Stimulated activated CD4-positive, alpha-beta T cell treated with anti-CD3 and anti-CD28 coated beads, Interleukin-2, amount 100 ng/mL, for 4 hours (primary cell): ENCODE data around the gene RAD9A.
"Not testable (repeated sequence)": the region's sequence is repeated elsewhere in the genome, so short reads cannot be mapped to it uniquely, and the experiment has no call there.

Experiments used
- DNase-seq: peaks from one replicate; pipeline ENCODE4 v3.0.0-alpha.2; 2020; ENCODE audit warnings: low read depth

Gene RAD9A

DNA sequence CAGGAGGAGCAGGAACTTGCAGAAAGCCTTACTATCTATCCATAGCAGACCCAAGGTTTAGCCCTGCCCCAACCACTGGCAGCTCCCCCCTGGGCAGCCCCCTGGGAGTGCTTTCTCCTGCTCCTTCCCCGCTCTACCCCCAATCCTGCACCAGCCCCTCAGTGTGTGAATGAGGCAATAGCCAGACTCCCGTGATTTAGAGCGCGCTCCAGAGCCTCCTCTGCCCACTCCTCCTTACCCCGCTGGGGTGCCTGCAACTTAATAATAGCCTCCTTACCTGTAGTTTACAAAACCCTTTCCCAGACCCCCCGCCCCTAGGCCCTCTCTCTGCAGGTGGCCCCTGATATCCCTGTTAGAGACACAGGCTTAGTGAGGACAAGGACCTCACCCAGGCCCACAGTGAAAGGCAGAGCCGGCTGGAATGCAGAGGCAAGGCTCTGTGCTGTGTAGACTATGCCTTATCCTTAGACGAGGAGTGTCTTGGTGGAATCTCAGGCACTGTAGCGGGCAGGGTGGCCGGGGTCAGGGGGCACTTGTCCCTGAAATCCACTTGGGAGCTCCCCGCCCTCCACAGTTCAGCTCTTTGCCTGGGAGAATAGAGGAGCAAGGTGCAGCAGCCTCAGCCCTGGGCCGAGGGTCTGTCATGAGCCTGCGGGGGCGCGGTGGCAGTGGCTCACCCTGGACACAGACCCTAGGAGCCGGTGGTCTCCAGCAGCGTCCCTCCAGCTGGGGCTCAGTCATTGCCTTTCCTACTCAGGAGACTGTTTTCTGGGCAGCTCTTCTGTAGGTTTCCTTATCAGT lies 19.4 kb downstream of the RAD9A start:
- DNase-seq: no peak

DNA sequence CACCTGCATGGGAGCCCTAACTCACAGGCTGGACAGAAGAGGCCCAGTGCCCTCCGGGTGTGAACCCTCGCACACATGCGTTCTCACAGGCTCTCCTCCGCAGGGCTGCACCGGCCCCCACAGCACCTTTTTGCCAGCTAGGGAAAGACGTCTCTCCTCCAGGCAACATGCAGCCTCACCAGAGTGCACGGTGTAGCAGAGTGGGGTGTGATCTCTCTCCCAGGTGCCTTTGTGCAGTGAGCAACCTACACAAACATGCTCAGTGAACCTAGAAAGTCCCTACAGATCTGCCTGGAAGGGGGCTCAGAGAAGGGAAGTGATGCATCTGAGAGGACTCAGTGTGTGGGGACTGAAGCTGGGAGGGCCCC lies 20.0 kb downstream of the RAD9A start:
- no peak for DNase-seq

DNA sequence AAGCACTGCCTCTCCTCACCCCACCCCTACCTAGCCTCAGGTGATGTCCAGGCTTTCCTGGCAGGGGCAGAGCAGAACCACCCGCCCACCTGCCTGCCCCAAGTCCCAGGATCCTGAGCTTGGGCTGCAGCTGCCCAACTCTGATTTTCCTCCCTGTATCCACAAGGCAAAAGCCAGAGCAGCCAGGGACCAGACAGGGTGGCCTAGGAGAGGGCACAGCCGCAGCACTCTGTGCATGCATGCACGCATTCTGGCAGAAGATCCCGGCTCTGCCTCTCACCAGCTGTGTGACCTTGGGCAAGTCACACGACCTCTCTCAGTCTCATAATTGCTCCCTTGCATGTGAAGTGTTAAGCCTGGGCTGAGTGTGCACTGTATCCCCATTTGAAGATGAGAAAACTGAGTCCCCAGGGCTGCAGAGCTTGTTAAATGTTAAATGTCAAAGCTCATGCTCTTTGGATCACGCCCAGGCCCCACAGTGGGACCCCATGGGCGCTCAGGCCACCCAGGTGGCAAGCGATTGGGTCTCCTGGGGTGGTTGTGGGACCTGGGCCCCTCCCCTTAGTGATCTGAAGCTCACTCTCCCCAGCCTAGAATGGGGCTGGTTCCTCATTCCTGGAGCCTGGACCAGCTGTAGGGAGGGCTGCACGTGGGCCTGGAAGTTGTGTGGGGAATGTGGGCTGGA lies 20.9 kb downstream of the RAD9A start:
- no peak for DNase-seq

DNA sequence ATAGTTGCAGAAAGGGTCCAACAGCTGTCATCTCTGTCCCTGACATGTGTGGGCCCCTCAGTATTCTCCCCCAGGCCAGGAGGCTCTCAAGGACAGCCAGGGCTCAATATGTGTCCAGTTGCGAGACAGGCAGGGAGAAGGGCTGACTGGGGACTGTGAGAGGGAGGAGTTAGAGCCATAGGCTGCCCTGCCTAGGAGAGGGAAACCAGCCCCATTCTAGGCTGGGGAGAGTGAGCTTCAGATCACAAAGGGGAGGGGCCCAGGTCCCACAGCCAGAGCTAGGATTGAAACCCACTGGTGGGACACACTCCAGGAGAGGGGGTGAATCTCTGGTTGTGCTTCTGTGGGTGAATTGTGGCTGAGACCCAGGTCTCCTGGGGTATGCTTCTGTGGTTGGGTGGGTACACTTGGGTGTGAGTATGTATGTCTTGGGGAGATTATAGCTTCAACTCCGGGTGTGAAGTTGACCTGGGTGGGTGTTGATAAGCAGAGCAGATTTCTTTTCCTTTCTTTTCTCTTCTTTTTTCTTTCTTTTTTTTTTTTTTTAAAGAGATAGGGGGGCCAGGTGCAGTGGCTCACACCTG lies 21.6 kb downstream of the RAD9A start:
- no peak for DNase-seq

DNA sequence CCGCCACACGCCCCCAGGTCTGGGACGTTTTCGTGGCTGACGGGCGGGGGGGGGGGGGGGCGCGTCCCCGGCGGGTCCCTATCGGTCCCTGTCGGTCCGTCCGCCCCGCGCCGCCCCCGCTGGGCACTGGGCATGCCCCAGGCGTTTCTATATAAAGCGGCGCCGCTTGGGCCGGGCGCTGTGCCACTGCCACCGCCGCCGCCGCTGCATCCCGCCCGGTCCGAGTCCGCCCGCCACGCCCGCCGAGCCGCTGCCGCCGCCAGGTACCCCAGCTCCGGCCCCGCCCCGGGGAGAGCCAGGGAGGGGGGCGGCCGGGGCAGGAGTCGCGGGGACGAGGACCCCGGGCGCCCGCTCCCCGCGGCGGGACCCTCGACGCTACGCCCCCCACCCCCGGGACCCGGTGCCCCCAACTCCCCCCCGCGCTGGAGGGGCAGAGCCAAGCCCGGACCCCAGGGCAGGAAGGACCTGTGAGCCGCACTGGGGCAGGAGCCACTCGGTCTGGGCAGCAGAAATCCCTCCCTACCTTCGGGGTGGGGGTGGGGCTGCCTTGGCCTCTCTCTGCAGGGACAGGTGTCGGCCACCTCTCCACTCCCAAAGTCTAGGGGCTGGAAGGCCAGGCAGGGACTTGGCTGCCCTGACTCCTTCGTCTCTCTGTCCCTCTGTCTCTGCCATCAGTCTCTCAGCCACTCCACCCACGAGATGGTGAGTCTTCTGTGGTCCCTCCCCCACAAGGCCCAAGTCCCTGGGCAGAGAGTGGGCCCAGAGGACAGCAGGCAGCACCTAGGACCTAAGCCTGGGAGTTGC lies 23.9 kb downstream of the RAD9A start, which contains the start of gene CARNS1:
CARNS1 (plus strand) TSS at position 178 of the 804 bp plus-strand sequence; CDS start at position 700, 522 bp downstream.
- no peak for DNase-seq

DNA sequence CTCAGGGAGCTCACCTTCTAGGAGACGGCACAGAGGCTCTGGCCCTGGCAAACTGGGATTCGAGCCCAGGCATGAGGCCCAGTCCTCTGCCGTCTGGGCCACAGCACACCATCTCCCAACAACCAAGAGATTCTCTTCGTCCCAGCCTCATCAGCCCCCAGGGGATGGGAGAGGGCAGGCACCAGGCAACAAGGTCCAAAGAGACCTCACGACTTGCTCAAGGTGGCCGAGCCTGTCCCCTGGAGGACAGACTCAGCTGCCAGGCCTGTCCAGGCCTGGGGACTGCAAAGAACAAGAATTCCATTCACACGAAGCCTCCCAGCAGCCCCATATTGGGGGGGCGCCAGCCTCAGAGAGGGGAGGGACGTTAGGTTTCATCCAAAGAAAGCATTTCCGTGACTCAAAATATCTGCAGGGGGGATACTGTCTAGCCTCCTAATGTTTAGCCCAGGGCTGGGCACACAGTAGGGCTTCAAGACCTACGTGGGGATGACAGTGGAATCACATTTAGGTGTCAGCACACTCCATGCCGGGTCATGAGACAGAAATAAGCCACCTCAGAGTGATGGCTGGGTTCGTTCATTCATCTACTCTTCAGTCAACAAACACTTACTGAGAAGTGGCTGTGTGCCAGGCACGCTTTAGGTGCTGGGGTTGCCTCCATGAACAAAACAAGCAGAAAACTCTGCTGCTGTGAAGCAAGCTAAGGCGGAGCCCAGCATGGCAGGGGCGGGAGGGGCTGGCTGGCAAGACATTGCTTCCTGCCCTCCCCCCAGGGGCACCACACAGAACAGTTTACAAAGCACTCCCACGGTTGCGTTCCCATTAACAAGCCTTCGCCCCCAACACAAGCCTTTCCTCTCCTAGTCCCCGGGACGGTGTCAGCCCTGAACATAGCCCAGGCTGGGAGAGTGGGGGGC lies 24.9 kb downstream of the RAD9A start:
- peak; percentile 73 for DNase-seq

DNA sequence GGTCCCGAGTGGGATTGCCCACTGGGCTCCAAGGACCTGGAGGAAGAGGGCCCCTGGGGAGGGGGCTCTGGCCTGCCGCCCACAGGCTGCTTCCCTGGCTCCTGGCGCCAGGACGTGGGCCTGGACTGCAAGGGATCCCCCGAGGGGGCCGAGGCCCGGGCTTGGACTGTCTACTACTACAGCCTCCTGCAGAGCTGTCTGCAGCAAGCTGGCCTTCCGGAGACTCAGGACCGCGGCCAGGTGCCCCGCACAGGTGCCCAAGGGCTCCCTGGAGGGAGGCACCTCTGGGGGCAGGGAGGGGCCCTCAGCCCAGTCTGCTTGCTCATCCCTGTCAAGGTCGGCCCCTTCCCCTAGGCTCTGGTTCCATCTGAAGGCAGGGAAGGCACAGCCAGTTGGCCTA lies 25.6 kb downstream of the RAD9A start:
- DNase-seq: no peak

DNA sequence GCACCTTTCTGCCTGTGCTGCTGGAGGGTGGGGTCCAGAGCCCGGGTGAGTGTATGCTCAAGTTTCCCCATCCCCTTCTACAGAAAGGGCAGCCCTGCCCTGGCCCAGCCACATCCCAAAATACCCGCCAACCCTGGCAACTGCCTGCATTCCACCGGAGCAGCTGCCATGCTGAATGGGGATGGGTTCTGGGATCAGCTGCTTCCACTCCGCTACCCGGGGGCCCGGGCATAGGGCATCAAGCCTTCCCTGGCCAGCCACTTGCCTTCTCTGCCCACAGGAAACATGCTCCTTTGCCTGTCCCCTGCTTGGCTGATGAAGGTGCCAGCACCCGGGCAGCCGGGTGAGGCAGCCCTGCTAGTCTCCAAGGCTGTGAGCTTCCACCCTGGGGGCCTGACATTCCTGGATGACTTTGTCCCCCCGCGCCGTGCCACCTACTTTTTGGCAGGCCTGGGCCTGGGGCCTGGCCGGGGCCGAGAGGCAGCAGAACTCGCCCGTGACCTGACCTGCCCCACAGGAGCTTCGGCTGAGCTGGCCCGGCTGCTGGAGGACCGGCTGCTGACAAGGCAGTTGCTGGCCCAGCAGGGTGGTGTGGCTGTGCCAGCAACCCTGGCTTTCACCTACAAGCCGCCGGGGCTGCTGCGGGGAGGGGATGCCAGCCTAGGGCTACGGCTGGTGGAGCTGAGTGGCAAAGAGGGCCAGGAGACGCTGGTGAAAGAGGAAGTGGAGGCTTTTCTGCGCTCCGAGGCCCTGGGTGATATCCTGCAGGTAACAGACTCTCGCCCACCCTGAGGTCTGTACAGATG lies 26.9 kb downstream of the RAD9A start:
- DNase-seq: no peak

DNA sequence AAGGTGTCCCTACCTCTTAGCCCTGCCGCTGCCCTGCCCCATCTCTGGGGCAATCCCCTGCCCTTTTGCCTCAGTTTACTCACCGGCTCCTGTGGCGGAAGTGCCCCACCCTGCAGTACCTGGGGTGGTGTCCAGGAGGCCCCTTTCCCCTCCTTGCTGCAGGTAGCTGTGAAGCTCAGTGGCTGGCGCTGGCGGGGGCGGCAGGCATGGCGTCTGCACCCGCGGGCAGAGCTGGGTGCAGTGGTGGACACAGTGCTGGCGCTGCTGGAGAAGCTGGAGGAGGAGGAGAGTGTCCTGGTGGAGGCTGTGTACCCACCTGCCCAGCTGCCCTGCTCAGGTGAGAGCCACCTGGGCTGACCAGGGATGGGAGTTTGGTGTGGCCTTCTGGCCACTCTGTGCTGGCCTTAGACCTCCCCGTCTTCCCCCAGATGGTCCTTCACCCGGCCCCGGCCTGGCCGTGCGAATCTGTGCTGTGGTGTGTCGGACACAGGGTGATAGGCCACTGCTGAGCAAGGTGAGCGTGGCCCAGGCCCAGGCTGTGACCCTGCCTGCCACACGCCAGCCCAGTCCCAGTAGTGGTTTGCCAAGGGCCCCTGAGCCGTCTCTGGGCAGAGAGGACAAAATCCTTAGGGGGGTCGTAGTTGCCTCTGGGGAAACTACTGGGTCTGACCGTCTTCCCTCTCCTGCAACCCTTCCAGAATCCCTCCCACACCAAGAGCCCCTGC lies 27.7 kb downstream of the RAD9A start:
- DNase-seq: no peak

DNA sequence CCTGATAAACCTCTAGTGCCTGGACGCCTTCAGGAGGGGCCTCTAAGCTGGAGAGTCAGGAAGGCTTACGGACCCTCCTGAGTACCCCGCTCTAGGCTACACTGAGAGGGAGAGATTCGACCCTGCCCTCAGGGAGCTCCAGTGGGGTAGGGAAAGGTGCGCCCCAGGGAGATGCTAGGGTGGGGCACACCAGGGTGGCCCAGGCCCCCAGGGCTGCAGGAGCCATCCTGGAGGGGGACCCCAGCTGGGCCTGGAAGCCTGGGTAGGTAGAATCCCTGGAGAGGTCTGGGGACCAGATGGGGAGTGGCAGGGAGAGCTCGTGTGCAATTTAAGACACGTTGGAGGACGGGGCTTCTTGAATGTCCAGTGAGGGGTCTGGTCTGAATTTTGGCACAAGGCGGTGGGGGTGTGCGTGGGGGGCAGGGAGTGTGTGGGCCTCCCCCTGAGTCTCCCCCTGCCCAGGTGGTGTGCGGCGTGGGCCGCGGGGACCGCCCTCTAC lies 28.4 kb downstream of the RAD9A start:
- DNase-seq: no peak

DNA sequence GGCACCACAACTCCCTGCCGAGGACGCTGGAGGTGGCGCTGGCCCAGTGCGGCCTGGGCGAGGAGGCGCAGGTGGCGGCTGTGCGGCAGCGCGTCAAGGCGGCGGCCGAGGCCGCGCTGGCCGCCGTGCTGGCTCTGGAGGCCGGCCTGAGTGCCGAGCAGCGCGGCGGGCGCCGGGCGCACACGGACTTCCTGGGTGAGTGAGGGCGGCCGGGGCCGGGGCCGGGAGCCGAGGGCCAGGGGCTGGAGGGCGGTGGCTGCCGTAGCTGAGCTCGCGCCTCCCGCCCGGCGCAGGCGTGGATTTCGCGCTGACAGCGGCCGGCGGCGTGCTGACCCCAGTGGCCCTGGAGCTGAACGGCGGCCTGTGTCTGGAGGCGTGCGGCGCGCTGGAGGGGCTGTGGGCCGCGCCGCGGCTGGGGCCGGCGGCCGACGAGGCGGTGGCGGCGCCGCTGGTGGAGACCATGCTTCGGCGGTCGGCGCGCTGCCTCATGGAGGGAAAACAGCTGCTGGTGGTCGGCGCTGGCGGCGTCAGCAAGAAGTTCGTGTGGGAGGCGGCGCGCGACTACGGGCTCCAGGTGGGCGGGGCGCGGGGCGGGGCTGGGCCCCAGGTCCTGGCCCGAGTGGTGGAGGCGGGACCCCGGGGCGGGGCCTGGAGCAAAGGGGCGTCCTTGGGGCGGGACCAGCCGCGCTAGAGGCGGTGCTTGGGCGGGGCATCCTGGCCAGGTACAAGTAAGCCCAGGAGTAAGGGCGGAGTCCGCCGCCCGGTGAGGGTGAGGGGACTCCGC lies 29.1 kb downstream of the RAD9A start:
- peak; percentile 98 for DNase-seq

DNA sequence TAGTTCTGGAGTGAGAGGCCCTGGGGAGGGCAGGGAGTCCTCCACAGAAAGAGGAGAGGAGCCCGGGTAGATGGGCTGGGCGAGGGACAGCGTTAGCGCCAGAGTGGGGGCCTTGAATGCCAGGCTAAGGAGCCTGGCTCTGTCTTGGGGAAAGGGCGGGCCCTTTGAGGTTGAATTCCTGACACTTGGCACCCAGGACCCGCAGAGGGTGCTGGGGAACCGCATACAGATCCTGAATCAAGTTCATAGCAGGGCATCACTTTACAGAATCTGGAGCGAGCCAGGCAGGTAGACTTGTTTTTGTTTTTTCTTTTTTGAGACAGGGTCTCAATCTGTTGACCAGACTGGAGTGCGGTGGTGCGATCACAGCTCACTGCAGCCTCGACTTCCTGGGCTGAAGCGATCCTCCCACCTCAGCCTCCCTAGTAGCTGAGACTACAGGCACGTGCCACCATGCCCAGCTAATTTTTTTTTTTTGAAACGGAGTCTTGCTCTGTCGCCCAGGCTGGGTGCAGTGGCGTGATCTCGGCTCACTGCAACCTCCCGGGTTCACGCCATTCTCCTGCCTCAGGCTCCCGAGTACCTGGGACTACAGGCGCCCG lies 29.7 kb downstream of the RAD9A start:
- DNase-seq: no peak

DNA sequence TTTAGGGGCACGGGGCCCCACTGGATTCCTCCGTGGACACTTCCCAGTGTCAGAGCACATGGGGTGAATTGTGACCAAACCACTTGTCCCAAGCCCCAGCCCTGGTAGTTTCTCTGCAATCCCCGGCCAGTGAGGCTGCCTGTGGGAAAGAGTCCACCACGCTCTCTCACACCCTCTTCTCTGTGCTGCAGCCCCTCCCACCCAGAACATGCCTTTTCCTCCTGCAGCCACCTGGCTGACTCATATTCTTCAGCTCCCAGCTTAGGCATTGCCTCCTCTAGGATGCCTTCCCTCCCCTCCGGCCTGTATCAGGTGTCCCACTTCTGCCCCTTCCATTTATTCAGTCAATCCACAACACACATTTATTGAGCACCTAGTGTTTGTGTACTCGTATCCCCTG lies 31.1 kb downstream of the RAD9A start:
- no peak for DNase-seq

DNA sequence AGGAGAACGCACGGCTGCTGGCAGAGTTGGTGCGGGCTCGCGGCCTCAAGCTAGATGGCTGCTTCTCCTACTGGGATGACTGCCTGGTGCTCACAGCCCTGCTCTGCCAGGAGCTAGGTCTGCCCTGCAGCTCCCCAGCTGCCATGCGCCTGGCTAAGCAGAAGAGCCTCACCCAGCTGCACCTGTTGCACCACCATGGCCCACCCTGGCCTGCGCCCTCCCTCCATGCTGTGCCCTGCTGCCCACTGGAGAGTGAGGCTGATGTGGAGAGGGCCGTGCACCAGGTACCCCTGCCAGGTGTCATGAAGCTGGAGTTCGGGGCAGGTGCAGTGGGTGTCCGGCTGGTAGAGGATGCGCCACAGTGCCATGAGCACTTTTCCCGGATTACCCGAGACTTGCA lies 31.7 kb downstream of the RAD9A start:
- DNase-seq: no peak

DNA sequence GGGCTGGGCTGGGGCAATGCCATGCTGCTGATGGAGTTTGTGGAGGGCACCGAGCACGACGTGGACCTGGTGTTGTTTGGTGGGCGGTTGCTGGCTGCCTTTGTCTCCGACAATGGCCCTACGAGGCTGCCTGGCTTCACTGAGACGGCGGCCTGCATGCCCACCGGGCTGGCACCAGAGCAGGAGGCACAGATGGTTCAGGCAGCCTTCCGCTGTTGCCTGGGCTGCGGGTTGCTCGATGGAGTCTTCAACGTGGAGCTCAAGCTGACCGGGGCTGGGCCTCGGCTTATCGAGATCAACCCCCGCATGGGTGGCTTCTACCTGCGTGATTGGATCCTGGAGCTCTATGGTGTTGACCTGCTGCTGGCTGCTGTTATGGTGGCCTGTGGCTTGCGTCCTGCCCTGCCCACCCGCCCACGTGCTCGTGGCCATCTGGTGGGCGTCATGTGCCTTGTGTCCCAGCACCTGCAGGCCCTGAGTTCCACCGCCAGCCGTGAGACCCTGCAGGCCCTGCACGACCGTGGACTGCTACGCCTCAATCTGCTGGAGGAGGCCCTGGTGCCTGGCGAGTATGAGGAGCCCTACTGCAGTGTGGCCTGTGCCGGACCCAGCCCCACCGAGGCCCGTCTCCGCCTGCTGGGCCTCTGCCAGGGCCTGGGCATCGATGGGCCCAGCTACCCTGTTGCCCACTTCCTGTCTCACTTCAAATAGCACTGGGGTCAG lies 32.3 kb downstream of the RAD9A start:
- DNase-seq: no peak

DNA sequence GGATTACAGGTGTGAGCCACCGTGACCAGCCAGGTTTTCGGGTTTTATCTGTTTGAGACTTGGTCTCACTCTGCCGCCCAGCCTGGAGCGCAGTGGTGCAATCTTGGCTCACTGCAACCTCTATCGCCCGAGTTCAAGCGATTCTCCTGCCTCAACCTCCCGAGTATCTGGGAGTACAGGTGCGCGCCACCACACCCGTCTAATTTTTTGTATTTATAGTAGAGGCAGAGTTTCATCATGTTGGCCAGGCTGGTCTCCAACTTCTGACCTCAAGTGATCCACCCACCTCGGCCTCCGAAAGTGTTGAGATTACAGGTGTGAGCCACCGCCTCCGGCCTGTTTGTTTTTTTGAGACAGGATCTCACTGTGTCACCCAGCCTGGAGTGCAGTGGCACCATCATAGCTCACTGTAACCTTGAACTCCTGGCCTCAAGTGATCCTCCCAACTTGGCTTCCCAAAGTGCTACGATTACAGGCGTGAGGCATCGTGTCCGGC lies 35.6 kb downstream of the RAD9A start:
- DNase-seq: not testable (repeated sequence)
